Measurements from ENCODE around the gene ARHGAP31. TPM values are rescaled to one million over a fixed set of nuclear protein-coding genes. Genes with fewer than 3 reads are reported as not detected.
"Not testable (repeated sequence)": the region's sequence is repeated elsewhere in the genome, so short reads cannot be mapped to it uniquely, and the experiment has no call there.

Gene ARHGAP31
- total and polyA plus RNA-seq, 4 donors: 0.99 to 4.6 (median 2.6) TPM

DNA sequence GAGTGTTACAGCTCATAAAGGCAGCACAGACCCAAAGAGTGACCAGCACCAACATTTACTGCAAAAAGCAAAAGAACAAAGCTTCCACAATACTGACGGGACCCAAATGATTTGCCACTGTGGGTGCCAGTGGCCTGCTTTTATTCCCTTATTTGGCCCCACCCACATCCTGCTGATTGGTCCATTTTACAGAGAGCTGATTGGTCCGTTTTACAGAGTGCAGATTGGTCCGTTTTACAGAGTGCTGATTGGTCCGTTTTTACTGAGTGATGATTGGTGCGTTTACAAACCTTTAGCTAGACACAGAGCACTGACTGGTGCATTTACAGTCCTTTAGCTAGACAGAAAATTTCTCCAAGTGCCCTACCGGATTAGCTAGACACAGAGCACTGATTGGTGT is 43.2 kb downstream of the ARHGAP31 start:
- not testable (repeated sequence) for H3K27me3 ChIP-seq (ENCODE audit: control insufficient read depth in 4 of 4, insufficient read depth in 4 of 4, low read length in 3 of 4); DNase-seq (ENCODE audit: low spot score); H3K4me1 ChIP-seq (ENCODE audit: control insufficient read depth in 4 of 4, insufficient read depth in 4 of 4, low read length in 3 of 4); H3K27ac ChIP-seq (ENCODE audit: low read depth in 1 of 2, low read length in 2 of 2); H3K9ac ChIP-seq (ENCODE audit: low read depth in 1 of 2, low read length in 2 of 2); H3K4me3 ChIP-seq (ENCODE audit: low read depth in 1 of 3, low read length in 3 of 3); H3K36me3 ChIP-seq (ENCODE audit: control insufficient read depth in 4 of 4, insufficient read depth in 3 of 4, low read depth in 1 of 4, low read length in 3 of 4); H3K9me3 ChIP-seq (ENCODE audit: control insufficient read depth in 4 of 4, low read length in 3 of 4)
- 90% methylated on average over 6 of the region's 6 CpGs for WGBS

DNA sequence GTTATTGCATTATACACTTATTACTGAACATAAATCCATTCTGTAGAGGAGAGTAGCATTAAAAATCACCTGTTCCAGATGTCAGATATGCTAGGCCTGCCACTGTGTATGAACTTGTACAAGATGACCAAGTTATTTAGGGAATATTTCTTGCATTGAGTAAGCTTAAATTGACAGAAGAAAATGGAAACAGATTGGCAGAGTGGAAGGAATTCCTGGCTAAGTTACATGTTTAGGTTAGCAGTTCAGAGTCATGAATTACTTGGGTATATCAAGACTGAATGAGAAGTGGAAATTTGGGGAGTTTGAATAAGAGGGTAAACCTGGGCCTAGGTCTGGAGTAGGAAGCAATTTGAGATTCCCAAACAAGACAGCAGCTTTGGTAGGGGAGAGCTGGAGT is 44.6 kb downstream of the ARHGAP31 start:
- Histone ChIP-seq H3K9ac (ENCODE audit: low read depth in 1 of 2, low read length in 2 of 2) (no peak overlapping the region), H3K9me3 (ENCODE audit: control insufficient read depth in 4 of 4, low read length in 3 of 4) (no peaks in the 10 kb centered on the region), H3K4me3 (ENCODE audit: low read depth in 1 of 3, low read length in 3 of 3) (no peak overlapping the region), H3K4me1 (ENCODE audit: control insufficient read depth in 4 of 4, insufficient read depth in 4 of 4, low read length in 3 of 4) (no peaks in the 10 kb centered on the region), H3K27ac (ENCODE audit: low read depth in 1 of 2, low read length in 2 of 2) (no peak overlapping the region), H3K36me3 (ENCODE audit: control insufficient read depth in 4 of 4, insufficient read depth in 3 of 4, low read depth in 1 of 4, low read length in 3 of 4) (no peaks in the 10 kb centered on the region), H3K27me3 (ENCODE audit: control insufficient read depth in 4 of 4, insufficient read depth in 4 of 4, low read length in 3 of 4) (no peaks in the 10 kb centered on the region)
- TF ChIP-seq, protein P1, sequence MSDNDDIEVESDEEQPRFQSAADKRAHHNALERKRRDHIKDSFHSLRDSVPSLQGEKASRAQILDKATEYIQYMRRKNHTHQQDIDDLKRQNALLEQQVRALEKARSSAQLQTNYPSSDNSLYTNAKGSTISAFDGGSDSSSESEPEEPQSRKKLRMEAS (IDR thresholded peaks at IDR 0.05): no peak
- TF ChIP-seq, protein P2, sequence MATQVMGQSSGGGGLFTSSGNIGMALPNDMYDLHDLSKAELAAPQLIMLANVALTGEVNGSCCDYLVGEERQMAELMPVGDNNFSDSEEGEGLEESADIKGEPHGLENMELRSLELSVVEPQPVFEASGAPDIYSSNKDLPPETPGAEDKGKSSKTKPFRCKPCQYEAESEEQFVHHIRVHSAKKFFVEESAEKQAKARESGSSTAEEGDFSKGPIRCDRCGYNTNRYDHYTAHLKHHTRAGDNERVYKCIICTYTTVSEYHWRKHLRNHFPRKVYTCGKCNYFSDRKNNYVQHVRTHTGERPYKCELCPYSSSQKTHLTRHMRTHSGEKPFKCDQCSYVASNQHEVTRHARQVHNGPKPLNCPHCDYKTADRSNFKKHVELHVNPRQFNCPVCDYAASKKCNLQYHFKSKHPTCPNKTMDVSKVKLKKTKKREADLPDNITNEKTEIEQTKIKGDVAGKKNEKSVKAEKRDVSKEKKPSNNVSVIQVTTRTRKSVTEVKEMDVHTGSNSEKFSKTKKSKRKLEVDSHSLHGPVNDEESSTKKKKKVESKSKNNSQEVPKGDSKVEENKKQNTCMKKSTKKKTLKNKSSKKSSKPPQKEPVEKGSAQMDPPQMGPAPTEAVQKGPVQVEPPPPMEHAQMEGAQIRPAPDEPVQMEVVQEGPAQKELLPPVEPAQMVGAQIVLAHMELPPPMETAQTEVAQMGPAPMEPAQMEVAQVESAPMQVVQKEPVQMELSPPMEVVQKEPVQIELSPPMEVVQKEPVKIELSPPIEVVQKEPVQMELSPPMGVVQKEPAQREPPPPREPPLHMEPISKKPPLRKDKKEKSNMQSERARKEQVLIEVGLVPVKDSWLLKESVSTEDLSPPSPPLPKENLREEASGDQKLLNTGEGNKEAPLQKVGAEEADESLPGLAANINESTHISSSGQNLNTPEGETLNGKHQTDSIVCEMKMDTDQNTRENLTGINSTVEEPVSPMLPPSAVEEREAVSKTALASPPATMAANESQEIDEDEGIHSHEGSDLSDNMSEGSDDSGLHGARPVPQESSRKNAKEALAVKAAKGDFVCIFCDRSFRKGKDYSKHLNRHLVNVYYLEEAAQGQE (IDR thresholded peaks at IDR 0.05): no peak
- no peak for TF ChIP-seq NR2F2 (IDR thresholded peaks at IDR 0.05)
- TF ChIP-seq FOXA1 (IDR thresholded peaks at IDR 0.05): no peak
- TF ChIP-seq JUND (IDR thresholded peaks at IDR 0.05): no peak
- TF ChIP-seq GABPA (IDR thresholded peaks at IDR 0.05 in 1 of 2, conservative IDR thresholded peaks at IDR 0.05 in 1 of 2): no peak
- TF ChIP-seq EGR1 (IDR thresholded peaks at IDR 0.05; ENCODE audit: low read depth in 2 of 2): no peak
- TF ChIP-seq, protein P3, sequence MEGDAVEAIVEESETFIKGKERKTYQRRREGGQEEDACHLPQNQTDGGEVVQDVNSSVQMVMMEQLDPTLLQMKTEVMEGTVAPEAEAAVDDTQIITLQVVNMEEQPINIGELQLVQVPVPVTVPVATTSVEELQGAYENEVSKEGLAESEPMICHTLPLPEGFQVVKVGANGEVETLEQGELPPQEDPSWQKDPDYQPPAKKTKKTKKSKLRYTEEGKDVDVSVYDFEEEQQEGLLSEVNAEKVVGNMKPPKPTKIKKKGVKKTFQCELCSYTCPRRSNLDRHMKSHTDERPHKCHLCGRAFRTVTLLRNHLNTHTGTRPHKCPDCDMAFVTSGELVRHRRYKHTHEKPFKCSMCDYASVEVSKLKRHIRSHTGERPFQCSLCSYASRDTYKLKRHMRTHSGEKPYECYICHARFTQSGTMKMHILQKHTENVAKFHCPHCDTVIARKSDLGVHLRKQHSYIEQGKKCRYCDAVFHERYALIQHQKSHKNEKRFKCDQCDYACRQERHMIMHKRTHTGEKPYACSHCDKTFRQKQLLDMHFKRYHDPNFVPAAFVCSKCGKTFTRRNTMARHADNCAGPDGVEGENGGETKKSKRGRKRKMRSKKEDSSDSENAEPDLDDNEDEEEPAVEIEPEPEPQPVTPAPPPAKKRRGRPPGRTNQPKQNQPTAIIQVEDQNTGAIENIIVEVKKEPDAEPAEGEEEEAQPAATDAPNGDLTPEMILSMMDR (IDR thresholded peaks at IDR 0.05; ENCODE audit: low read depth, low read length, missing input control): no peak
- no peak for TF ChIP-seq HNF4G (IDR thresholded peaks at IDR 0.05)
- no peak for TF ChIP-seq RXRA (IDR thresholded peaks at IDR 0.05)
- TF ChIP-seq SP1 (IDR thresholded peaks at IDR 0.05): no peak
- TF ChIP-seq YY1 (IDR thresholded peaks at IDR 0.05): no peak
- TF ChIP-seq TAF1 (conservative IDR thresholded peaks at IDR 0.05): no peak
- TF ChIP-seq, protein P4, sequence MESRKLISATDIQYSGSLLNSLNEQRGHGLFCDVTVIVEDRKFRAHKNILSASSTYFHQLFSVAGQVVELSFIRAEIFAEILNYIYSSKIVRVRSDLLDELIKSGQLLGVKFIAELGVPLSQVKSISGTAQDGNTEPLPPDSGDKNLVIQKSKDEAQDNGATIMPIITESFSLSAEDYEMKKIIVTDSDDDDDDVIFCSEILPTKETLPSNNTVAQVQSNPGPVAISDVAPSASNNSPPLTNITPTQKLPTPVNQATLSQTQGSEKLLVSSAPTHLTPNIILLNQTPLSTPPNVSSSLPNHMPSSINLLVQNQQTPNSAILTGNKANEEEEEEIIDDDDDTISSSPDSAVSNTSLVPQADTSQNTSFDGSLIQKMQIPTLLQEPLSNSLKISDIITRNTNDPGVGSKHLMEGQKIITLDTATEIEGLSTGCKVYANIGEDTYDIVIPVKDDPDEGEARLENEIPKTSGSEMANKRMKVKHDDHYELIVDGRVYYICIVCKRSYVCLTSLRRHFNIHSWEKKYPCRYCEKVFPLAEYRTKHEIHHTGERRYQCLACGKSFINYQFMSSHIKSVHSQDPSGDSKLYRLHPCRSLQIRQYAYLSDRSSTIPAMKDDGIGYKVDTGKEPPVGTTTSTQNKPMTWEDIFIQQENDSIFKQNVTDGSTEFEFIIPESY (IDR thresholded peaks at IDR 0.05): no peak
- TF ChIP-seq, protein P5, sequence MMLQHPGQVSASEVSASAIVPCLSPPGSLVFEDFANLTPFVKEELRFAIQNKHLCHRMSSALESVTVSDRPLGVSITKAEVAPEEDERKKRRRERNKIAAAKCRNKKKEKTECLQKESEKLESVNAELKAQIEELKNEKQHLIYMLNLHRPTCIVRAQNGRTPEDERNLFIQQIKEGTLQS (IDR thresholded peaks at IDR 0.05): no peak
- TF ChIP-seq HNF4A (conservative IDR thresholded peaks at IDR 0.05): no peak
- TF ChIP-seq RAD21 (IDR thresholded peaks at IDR 0.05): no peak
- TF ChIP-seq FOXA2 (IDR thresholded peaks at IDR 0.05): no peak
- no peak for DNase-seq (ENCODE audit: low spot score)
